DND-41 (cell line): ENCODE data around the gene PFKFB3.

Experiments
- ATAC-seq: fragments of 200-7000 bp; cut with Tn5 transposase; 3 replicates; pipeline ENCODE4 v1.9.1; 2021; ENCODE audit warnings: low read depth; ENCODE audit not compliant: insufficient read depth
- DNase-seq: peaks from one replicate; pipeline ENCODE4 v3.0.0-alpha.2; 2020
- H2AFZ ChIP-seq: 2 replicates; pipeline ENCODE4 v1.6.0; 2012; ENCODE audit warnings: low read depth, low read length
- H3K27ac ChIP-seq: 2 replicates; pipeline ENCODE4 v1.5.1; 2012; ENCODE audit warnings: low read length, inconsistent platforms
- H3K27me3 ChIP-seq: fragments of 200-600 bp; sonication (generic); 2 replicates; pipeline ENCODE4 v1.6.0; 2012; ENCODE audit warnings: low read length, mild to moderate bottlenecking, inconsistent platforms; ENCODE audit not compliant: insufficient read depth, poor library complexity
- H3K36me3 ChIP-seq: 2 replicates; pipeline ENCODE4 v1.5.1; 2012; ENCODE audit warnings: low read length, inconsistent platforms; ENCODE audit not compliant: insufficient read depth
- H3K4me1 ChIP-seq: 2 replicates; pipeline ENCODE4 v1.5.1; 2012; ENCODE audit warnings: mild to moderate bottlenecking, low read length; ENCODE audit not compliant: insufficient read depth
- H3K4me2 ChIP-seq: 2 replicates; pipeline ENCODE4 v1.6.0; 2012; ENCODE audit warnings: mild to moderate bottlenecking, moderate library complexity, low read length, inconsistent platforms; ENCODE audit not compliant: insufficient read depth
- H3K4me3 ChIP-seq, 2 experiments: fragments of 200-600 bp in 1 of 2; shearing (Covaris generic) in 1 of 2; 2 replicates each; pipeline ENCODE4 v1.5.1; 2012 to 2016; ENCODE audit warnings: inconsistent platforms in 2 of 2, low read length in 2 of 2, mild to moderate bottlenecking in 2 of 2, low read depth in 1 of 2, moderate library complexity in 1 of 2
- H3K79me2 ChIP-seq: 2 replicates; pipeline ENCODE4 v1.6.0; 2012; ENCODE audit warnings: low read length, inconsistent platforms; ENCODE audit not compliant: insufficient read depth
- H3K9ac ChIP-seq: 2 replicates; pipeline ENCODE4 v1.6.0; 2012; ENCODE audit warnings: low read depth, mild to moderate bottlenecking, inconsistent platforms, low read length, moderate library complexity
- H3K9me3 ChIP-seq: 2 replicates; pipeline ENCODE4 v1.5.1; 2012; ENCODE audit warnings: low read length, moderate library complexity, mild to moderate bottlenecking, inconsistent platforms; ENCODE audit not compliant: insufficient read depth, severe bottlenecking
- H4K20me1 ChIP-seq: 2 replicates; pipeline ENCODE4 v1.6.0; 2012; ENCODE audit warnings: low read length; ENCODE audit not compliant: insufficient read depth
- CTCF ChIP-seq: IDR thresholded peaks from 2 replicates; pipeline ENCODE4 v1.5.1; 2012; ENCODE audit warnings: borderline replicate concordance, low read length, moderate library complexity, mild to moderate bottlenecking; ENCODE audit not compliant: poor library complexity, severe bottlenecking; ENCODE audit errors: extremely low read depth
- EZH2 ChIP-seq: IDR thresholded peaks from 3 replicates; pipeline ENCODE4 v1.6.1; 2012; ENCODE audit warnings: borderline replicate concordance, low read depth, mild to moderate bottlenecking, moderate library complexity, low read length, inconsistent platforms; ENCODE audit not compliant: severe bottlenecking

Gene PFKFB3

GRCh38 chr10:6276356-6276755 lies 73.6 kb downstream of the PFKFB3 start:
- Histone ChIP-seq H3K4me2 (no peak overlapping the region), H3K4me3 (no peak overlapping the region), H2AFZ (no peak overlapping the region), H4K20me1 (no peaks in the 10 kb centered on the region), H3K4me1 (no peaks in the 10 kb centered on the region), H3K9me3 (no peaks in the 10 kb centered on the region), H3K9ac (no peak overlapping the region), H3K36me3 (no peaks in the 10 kb centered on the region), H3K79me2 (no peaks in the 10 kb centered on the region), H3K27ac (no peak overlapping the region), H3K27me3 (no peaks in the 10 kb centered on the region)
- DNase-seq (no peak), ATAC-seq (no peak)
- TF ChIP-seq EZH2 (no peak), CTCF (no peak)

GRCh38 chr10:6278519-6279120 lies 75.9 kb downstream of the PFKFB3 start:
- H3K4me3 ChIP-seq, result no peak overlapping the region
- H3K27ac ChIP-seq, result no peak overlapping the region
- H3K36me3 ChIP-seq, result no peaks in the 10 kb centered on the region
- no peaks in the 10 kb centered on the region for H3K4me1 ChIP-seq
- TF ChIP-seq EZH2 (no peak), CTCF (no peak)
- H3K4me2 ChIP-seq, result no peak overlapping the region
- H4K20me1 ChIP-seq, result no peaks in the 10 kb centered on the region
- DNase-seq, result no peak
- no peaks in the 10 kb centered on the region for H3K9me3 ChIP-seq
- H2AFZ ChIP-seq, result no peak overlapping the region
- ATAC-seq, result no peak
- no peaks in the 10 kb centered on the region for H3K79me2 ChIP-seq
- no peak overlapping the region for H3K9ac ChIP-seq
- no peaks in the 10 kb centered on the region for H3K27me3 ChIP-seq

GRCh38 chr10:6279540-6280267 lies 77.0 kb downstream of the PFKFB3 start:
- Histone ChIP-seq H3K27ac (no peak overlapping the region), H4K20me1 (no peaks in the 10 kb centered on the region), H3K79me2 (no peaks in the 10 kb centered on the region), H3K27me3 (no peaks in the 10 kb centered on the region), H3K9ac (no peak overlapping the region), H3K4me3 (no peak overlapping the region), H3K4me1 (no peaks in the 10 kb centered on the region), H3K9me3 (no peaks in the 10 kb centered on the region), H3K4me2 (no peak overlapping the region), H2AFZ (no peak overlapping the region), H3K36me3 (no peaks in the 10 kb centered on the region)
- TF ChIP-seq CTCF (no peak), EZH2 (no peak)
- DNase-seq (no peak), ATAC-seq (no peak)
